Head of caudate nucleus (tissue), 42 donors: ENCODE results near the gene STK16.

Source experiments
- DNase-seq, 42 donors: peaks; one replicate each; pipeline versions ENCODE4 v3.0.0 to v3.0.0-alpha.2; 2020 to 2021; ENCODE audit warnings: mixed read lengths in 7 of 42
- intact Hi-C: fragments of 100-400 bp; cut with DNase I; formaldehyde crosslinking; loops from one replicate; pipeline ENCODE4 v1.15.0; 2022

The STK16 gene

DNA sequence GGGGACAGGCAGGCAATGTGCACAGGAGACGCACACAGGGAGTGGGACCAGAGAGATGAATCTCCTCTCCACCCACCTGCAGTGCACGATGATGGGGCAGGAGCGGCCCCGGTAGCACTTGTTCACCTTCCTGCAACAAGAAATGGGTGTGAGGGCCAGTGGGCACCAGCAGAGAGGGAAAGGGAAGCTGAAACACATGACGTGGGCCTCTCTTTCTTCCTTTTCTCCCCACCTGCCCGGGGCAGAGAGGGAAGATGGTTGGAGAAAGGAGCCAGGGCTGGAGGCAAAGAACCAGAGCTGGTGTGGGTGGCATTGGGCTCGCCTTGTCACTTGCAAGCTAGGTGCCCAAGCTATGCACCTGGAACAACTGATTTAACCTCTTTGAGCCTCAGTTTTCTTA, 46.1 kb downstream of the STK16 start:
- peak in 7 of 42 donors; percentile 7 to 41 (median 25) for DNase-seq
- intact Hi-C loops, result no loop called here

- peak in 6 of 42 donors; percentile 6 to 34 (median 16) for DNase-seq
- intact Hi-C loops, result no loop called here
These were observed 46.7 kb downstream of the STK16 start for GRCh38 chr2:219291910-219292490.

GRCh38 chr2:219292616-219293015, 47.3 kb downstream of the STK16 start:
- DNase-seq, result peak in 3 of 42 donors; percentile 17 to 35 (median 32)
- intact Hi-C loops, result no loop called here

DNA sequence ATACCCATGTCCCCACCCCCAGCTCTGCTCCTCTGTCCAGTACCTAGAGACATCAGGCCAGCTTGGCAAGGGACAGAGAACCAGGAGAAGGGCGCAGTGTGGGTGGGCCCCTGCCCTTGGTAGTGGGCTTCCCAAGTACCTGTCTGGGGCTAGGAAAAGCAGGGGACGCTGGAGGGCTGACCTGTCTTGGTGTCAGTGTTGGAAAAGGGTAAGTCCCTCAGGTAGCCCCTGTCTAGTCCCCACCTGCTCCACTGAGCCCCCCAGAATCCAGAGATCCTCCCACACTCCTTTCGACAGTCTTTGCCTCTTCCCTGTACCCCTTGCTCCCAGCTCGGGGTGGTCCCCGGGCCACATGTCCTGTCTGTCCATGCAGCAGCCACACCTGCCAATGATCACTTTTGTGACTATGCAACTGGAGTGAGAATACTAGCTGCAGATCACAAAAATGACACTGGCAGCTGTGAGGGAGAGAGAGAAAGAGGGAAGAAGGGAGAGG, 48.5 kb downstream of the STK16 start:
- peak in 5 of 42 donors; percentile 8 to 42 (median 25) for DNase-seq
- intact Hi-C loops, result loop anchor here (2.0 kb wide), 1 partner anchor 15 kb away; the partner anchor contains the start of gene DNAJB2

GRCh38 chr2:219294356-219295351, 49.4 kb downstream of the STK16 start:
- intact Hi-C loops, result loop anchor here (2.0 to 5.0 kb wide), 3 partner anchors 16 to 132 kb away; partner anchors contain the start of genes ANKZF1, ATG9A, DNAJB2 and NHEJ1
- peak; percentile 56 to 92 (median 84) for DNase-seq

DNA sequence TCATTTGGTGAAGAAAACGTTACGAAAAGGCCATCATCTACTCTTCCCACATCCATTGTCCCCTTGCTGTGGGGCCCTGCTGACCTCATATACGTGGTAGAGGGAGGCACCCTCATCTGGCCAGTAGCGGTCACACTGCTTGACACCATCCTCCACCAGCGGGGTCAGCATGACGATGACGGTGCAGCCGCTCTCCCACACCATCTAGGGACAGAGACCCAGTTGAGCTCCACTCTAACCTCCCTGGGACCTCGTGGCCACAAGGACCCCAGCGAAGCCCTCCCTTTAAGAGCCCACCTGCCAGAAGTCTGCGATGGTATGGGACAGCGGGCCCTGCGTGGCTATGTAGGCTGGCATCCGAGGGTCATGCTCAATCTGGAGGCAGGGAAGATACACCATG, 50.9 kb downstream of the STK16 start:
- peak in 4 of 42 donors; percentile 13 to 35 (median 26) for DNase-seq
- intact Hi-C loops, result loop anchor here (5.0 kb wide), 2 partner anchors 69 to 134 kb away; partner anchors contain the start of genes ANKZF1, ATG9A and NHEJ1

DNA sequence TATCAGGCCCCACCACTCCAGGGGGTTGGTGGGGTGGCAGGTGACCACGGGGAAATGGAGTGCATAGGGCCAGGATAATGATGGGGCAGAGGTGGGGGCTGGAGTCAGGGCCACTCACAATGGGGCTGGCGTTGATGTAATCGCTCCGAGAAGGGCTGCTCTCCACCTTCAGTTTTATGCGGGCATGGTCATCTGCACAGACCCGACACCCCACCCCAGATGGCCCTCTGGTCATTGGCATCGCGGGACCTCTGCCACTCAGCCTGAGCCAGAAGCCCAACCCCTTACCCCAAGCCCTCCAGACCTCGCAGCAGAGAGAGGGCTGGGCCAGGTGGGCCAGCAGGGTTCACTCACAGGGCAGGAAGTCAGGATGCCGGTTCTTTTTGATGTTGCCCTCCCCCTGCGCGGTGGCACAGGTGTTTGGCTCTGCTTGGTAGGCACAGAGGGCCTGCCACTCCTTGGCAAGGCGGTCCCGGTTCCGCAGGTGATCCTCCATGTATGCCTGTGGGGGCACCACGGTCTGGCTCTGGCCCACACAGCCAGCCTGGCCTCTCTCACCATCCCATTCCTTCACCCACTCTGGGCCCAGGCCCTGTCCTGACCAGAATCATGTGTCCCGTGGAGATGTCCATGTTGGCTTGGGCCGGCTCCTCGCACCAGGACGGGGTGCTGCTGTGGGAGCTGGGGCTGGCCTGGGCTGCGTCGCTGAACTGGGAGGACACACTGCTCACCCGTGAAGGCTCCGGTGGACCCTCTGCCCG, 51.5 kb downstream of the STK16 start:
- peak in 3 of 42 donors; percentile 18 to 36 (median 28) for DNase-seq
- intact Hi-C loops, result loop anchor here (5.0 kb wide), 2 partner anchors 70 to 135 kb away; partner anchors contain the start of genes ANKZF1, ATG9A and NHEJ1

GRCh38 chr2:219297766-219298456, 52.6 kb downstream of the STK16 start:
- intact Hi-C loops, result loop anchor here (5.0 kb wide), 2 partner anchors 71 to 136 kb away; partner anchors contain the start of genes ANKZF1, ATG9A and NHEJ1
- DNase-seq, result peak in 2 of 42 donors; percentile 25 to 30

DNA sequence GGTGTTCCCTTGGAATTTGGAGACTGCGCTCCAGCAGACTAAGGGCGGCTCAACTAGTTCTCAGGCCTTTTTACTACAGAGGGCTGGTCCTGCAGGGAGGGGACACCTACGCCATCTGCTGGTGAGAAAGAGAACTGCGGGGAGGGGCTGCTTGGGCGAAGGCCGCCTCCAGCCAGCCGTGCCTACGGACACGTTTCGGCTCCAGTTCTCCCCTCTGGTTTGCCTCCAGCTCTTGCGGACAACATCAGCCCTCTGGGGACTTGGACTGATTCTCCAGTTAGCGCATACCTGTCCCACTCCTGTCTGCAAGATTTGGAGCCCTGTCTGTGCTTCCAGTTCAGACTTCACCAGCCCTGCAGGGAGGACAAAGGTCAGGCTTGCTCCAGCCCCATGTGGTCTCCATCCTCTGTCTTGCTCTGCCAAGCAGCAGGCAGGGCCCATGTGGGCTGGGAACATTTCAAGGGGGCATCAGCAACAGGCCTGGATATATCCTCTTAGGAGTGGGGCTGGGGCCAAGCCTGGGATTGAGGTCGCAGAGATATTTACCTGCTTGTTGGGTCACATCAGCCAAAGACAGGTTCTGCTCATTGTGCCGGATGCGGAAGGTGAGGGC, 53.6 kb downstream of the STK16 start:
- DNase-seq, result peak; percentile 73 to 97 (median 91)
- intact Hi-C loops, result loop anchor here (5.0 kb wide), 2 partner anchors 72 to 137 kb away; partner anchors contain the start of genes ANKZF1, ATG9A and NHEJ1

- peak in 2 of 42 donors; percentile 33 to 37 for DNase-seq
- intact Hi-C loops, result loop anchor here (5.0 kb wide), 2 partner anchors 72 to 137 kb away; partner anchors contain the start of genes ANKZF1, ATG9A and NHEJ1
These were observed 54.1 kb downstream of the STK16 start for GRCh38 chr2:219299372-219299760.
